ENCODE data around the gene MACROD2.

MACROD2 gene

DNA sequence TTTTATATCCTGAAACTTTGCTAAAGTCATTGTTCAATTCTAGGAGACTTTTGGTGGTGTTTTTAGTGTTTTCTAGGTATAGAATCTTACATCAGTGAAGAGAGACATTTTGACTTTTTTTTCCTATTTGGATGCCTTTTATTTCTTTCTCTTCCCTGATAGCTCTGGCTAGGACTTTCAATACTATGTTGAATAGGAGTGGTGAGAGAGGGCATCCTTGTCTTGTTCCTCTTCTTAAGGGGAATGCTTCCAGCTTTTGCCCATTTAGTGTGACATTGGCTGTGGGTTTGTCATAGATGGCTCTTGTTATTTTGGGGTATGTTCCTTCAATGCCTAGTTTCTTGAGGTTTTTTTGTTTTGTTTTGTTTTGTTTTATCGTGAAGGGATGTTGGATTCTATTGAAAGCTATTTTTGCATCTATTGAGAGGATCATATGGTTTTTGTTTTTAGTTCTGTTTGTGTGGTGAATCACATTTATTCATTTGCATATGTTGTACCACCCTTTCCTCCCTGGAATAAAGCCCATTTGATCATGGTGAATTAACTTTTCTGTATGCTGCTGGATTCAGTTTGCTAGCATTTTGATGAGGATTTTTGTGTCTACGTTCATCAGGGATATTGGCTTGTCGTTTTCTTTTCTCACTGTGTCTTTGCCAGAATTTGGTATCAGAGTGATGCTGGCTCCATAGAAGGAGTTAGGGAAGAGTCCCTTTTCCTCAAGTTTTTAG lies 882.1 kb downstream of the MACROD2 start:
- DNase-seq, result no peak

DNA sequence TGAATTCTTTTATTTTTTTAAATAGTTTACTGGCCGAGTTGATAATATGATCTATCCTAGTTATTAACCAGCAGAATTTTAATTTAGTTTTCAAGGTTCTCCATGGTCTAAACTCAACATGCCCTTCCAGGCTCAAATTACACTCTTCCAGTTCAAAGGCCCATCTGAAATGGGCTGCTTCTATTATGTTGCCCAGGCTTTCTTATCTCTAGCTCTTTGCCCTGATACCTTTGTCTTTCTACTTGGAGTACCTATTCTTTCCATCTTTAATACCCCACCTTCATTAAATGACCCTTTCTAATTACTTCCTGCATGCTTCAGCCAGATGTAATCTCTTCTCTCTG lies 883.3 kb downstream of the MACROD2 start:
- DNase-seq, result no peak
- no peak for ATAC-seq

More for the DNA sequence above, 882.1 kb downstream of the MACROD2 start:
- ATAC-seq, result no peak

DNA sequence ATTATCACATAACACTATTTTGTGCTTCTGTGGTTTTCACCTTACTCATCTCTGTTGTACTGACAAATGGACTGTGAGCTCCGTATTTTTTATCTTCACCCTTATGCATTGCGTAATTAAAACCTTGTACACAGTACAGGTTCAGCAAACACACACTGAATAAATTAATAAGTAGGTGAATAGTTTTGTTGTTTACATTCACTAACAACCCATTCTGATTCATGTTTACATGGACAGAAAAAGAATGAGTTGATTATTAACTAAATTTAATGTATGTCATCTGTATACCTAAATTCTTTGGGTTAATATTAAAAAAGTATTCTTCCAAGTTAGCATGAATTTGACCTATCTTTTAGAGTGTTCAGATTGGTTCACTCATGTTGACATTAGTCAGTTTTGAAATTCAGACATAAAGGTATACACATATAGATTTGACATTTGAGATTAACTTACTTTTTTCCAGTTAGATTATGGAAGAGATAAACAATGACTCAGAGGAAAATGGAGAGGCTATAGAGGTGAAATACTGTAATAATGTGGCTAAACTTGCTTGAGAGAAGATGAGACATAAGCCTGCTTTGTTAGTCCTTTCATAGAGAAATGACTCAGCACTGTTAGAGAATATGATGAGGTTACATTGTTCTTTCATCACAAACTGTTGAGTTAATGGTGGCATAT lies 883.8 kb downstream of the MACROD2 start:
- DNase-seq (no peak), ATAC-seq (no peak)

DNA sequence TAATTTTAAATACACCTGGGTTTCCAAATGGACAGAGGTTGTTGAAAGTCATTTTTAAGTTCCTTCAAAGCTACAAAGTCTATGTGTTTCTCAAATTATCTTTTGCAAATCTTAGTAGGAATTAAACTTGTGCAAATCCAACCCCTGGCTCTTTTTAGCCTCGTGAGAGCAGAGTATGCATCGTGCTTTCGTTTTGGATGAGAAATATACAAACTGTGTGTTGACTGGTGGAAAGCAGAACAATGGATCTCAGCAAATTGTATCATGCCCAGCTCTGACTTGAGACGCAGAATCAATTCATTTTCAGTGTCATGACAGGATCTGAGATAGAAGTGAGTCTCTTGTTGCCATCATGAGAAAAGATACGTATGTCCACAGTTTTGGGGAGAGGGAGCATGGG lies 884.5 kb downstream of the MACROD2 start:
- no peak for ATAC-seq
- no peak for DNase-seq

- ATAC-seq (no peak), DNase-seq (no peak)
Observed at GRCh38 chr20:14881518-14881917, 886.2 kb downstream of the MACROD2 start.

DNA sequence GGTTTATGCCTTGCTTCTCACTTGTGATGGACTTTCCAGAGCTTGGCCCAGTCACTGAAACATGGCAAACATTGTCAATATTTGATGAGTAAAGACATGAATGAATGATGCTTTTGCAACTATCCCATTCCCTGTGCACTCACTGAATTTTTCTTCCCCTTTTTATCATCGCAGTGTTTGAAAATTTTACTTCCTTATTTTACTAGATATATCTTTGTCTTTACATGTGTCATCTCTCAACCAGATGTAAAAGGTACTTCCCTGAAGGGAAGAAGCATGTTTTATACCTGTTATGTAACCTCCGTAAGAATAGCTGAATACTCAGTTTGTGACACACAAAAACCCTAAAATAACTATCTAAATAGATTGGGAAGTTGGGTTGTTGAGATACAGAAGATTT lies 886.8 kb downstream of the MACROD2 start:
- DNase-seq (no peak), ATAC-seq (no peak)

DNA sequence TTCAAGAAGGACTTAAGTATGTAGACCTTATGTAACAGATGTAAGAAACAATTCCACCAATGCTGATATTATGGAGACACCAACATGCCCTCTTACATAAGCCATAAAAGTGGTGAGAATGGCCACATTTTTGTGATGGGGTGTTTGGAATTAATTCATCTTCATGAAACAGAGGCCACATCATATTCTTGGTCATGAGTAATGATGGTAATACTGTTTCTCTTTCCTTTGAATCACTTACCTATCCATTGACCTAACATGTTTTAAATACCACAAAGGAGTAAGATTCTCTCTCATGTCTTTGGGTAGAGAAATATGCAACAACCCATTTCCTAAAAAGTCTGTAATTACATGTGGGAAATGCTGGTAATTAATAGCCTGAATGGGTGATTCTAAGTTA lies 887.5 kb downstream of the MACROD2 start:
- no peak for ATAC-seq
- no peak for DNase-seq

- DNase-seq (no peak), ATAC-seq (no peak)
Observed at GRCh38 chr20:14883324-14883723, 888.0 kb downstream of the MACROD2 start.

GRCh38 chr20:14885661-14886060 lies 890.3 kb downstream of the MACROD2 start:
- DNase-seq, result no peak
- ATAC-seq, result no peak

- ATAC-seq, result no peak
- no peak for DNase-seq
Observed at GRCh38 chr20:14888134-14888533, 892.8 kb downstream of the MACROD2 start.

GRCh38 chr20:14889496-14890255 lies 894.4 kb downstream of the MACROD2 start:
- no peak for DNase-seq
- ATAC-seq, result no peak

GRCh38 chr20:14890713-14891112 lies 895.4 kb downstream of the MACROD2 start:
- DNase-seq, result no peak
- no peak for ATAC-seq

DNA sequence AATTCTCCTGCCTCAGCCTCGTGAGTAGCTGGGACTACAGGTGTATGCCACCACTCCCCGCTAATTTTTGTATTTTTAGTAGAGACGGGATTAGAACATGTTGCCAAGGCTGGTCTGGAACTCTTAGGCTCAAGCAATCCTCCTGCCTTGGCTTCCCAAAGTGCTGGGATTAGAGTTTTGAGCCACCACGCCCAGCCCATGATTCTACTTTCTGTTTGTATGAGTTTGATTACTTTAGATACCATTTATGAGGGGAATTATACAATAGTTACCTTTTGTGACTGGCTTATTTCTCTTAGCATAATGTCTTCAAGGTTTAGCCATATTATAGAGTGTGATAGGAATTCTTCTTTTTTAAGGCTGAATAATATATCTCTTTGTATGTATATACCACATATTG lies 897.5 kb downstream of the MACROD2 start:
- no peak for ATAC-seq
- DNase-seq, result no peak

DNA sequence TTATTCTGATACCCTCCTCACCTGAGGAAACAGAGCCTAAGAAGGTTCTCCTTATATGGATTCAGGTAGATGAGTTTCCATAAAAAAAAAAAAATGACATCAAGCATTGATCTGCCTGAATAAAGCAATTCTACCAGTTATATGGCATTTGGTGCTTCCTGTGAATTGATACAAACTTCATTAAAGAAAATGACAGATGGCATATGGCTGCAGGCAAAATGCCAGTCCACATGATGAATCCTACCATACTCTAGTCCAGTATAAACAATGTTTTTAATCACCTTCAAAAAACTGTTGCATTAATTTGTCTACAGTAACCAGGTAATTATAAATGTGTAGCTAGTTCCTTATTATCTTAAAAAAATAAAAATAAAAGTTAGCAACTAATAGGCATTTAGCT lies 901.3 kb downstream of the MACROD2 start:
- ATAC-seq, result no peak
- DNase-seq, result no peak

- DNase-seq (no peak), ATAC-seq (no peak)
Observed at GRCh38 chr20:14897608-14898007, 902.3 kb downstream of the MACROD2 start.

DNA sequence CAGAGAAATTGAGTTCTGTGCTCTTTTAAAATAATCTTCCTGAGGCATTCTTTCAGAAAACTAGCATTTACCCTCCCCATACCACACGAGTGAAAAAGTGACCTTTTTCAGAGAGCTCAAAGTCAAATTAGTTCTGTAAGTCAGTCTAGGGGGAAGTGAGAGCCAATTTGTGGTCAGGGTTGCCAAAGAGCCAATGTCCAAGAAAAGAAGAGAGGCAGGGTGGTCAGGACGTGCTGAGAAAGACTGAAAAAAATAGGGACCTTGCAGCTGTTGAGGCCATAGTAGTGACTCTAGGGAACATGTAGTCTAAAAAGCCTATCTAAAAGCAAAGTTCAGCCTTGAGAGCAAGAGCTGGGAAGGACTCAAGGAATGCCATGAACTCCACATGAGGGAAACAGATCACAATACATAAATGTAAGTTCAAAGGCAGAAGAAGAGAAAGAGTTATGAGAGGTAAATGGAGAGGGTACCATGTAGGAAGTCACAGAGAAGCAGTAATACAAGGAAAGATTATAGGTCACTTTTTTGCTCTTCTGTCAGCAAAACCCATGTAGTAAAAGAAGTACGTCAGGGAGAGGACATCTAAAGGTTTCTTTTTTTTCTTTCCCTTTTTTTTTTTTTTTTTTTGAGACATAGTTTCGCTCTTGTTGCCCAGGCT lies 907.2 kb downstream of the MACROD2 start:
- DNase-seq (no peak), ATAC-seq (no peak)

DNA sequence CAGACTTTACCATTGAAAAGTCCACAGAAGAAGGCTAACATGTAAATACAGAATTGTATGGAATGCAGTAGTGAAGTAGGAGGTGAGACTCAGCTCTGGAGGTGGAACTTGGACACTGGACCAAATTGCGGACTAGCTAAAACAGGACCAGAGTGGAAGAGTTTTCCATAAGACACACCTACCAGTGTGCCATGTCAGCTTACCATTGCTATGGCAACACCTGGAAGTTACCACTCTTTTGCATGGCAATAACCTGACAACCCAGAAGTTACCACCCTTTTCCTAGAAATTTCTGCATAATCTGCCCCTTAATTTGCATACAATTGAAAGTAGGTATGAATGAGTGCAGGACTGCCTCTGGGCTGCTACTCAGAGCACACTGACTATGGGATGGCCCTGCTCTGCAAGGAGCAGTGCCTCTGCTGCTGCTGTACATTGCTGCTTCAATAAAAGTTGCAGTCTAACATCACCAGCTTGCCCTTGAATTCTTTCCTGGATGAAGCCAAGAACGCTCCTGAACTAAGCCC lies 911.7 kb downstream of the MACROD2 start:
- ATAC-seq (no peak), DNase-seq (no peak)

DNA sequence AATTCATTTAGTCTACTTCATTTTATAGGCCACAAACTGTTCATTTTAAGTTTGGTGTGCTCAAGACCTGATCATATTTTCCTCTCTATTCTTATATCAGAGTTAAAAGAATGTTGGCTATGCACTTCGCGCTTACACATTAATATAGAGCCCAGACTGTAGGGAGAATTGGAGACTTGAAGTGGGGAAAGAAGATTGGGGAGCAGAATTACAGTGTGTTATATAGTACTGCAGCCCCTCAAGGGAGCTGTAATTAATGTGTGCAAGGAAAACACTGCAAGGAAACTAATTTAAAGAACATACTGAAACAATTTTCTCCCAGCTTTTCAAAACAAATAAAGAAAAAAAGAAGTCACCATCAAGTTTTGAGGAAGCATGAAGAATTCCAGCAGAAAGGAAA lies 914.8 kb downstream of the MACROD2 start:
- ATAC-seq (no peak), DNase-seq (no peak)

DNA sequence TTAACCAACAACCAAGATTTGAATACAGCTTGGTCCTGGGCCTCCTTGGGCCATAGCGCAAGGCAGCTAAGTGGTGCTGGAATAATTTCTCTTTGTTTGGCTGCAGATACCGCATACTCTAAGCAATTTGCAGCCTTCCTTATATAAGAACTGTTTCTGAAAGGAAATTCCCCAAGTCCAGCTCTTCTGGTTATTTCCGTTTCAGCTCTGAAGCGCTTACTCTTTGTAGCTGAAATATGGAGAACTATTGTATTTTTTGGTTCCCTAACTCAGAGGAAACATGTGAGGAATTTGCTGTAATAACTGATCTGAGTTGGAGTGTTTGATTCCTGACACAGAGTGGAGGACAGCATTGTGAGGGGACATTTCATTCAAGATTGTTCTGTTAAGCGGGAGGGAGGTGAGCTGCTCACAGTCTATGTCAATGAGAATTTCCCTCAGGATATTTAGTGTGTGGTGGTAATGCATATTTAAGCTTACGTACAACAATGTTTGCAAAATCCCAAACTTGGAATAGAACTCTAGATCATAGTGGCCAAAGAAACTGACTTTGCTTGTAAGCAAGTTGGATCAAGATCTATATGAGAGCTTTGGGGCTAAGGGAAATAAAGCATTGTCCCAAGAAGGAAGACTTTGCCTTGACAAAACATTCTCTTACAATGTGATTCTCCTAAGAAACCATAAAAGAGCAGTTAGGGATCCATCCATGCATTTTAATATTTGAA lies 918.7 kb downstream of the MACROD2 start:
- ATAC-seq, result no peak
- no peak for DNase-seq

- ATAC-seq (no peak), DNase-seq (no peak)
Observed at GRCh38 chr20:14914633-14915032, 919.3 kb downstream of the MACROD2 start.

- no peak for ATAC-seq
Observed at GRCh38 chr20:14915356-14915755, 920.0 kb downstream of the MACROD2 start.

GRCh38 chr20:14916360-14916920 lies 921.1 kb downstream of the MACROD2 start:
- ATAC-seq, result no peak
- no peak for DNase-seq

More at GRCh38 chr20:14915356-14915755, 920.0 kb downstream of the MACROD2 start:
- no peak for DNase-seq

Measured in stimulated activated naive CD8-positive, alpha-beta T cell treated with anti-CD3 and anti-CD28 coated beads, Interleukin-15, Interleukin-2, amounts not matched to agents 100 U/mL and 50 U/mL, for 24 hours (primary cell).